Posterior cingulate gyrus (tissue), 11 donors: ENCODE measurements around the gene UBD.

Experiments used
- DNase-seq, 10 donors: peaks; one replicate each; pipeline versions ENCODE4 v3.0.0 to v3.0.0-alpha.2; 2020 to 2021; ENCODE audit warnings: mixed read lengths in 3 of 10
- intact Hi-C: fragments of 100-400 bp; cut with DNase I; formaldehyde crosslinking; loops from one replicate; pipeline ENCODE4 v1.15.1; 2023

Gene UBD

GRCh38 chr6:29563435-29563965 is 4.0 kb upstream of the UBD start:
- DNase-seq, result no peak
- intact Hi-C loops, result no loop called here

- intact Hi-C loops, result no loop called here
- no peak for DNase-seq
Observed at GRCh38 chr6:29561606-29562181, 2.2 kb upstream of the UBD start.

- intact Hi-C loops, result no loop called here
- no peak for DNase-seq
Observed at GRCh38 chr6:29561091-29561490, 1.6 kb upstream of the UBD start.

GRCh38 chr6:29558439-29559079 is 973 bp downstream of the UBD start:
- intact Hi-C loops, result no loop called here
- DNase-seq, result no peak

- DNase-seq, result no peak
- intact Hi-C loops, result no loop called here
Observed at GRCh38 chr6:29557320-29557719, 2.2 kb downstream of the UBD start.

- no peak for DNase-seq
- intact Hi-C loops, result no loop called here
Observed at GRCh38 chr6:29554764-29555163, 4.8 kb downstream of the UBD start.

GRCh38 chr6:29553268-29554057 is 6.1 kb downstream of the UBD start:
- peak in 8 of 10 donors; percentile 24 to 91 (median 42) for DNase-seq
- intact Hi-C loops, result no loop called here

GRCh38 chr6:29552512-29553051 is 7.0 kb downstream of the UBD start:
- intact Hi-C loops, result no loop called here
- DNase-seq, result no peak

GRCh38 chr6:29547573-29547972 is 12.0 kb downstream of the UBD start:
- DNase-seq, result no peak
- intact Hi-C loops, result no loop called here

- intact Hi-C loops, result no loop called here
- no peak for DNase-seq
Observed at GRCh38 chr6:29537714-29538403, 21.7 kb downstream of the UBD start.

- intact Hi-C loops, result no loop called here
- DNase-seq, result peak in 2 of 10 donors; percentile 54 to 68
Observed at GRCh38 chr6:29532320-29532951, 27.1 kb downstream of the UBD start.

- intact Hi-C loops, result no loop called here
- peak in 1 of 10 donors; percentile 42 for DNase-seq
Observed at GRCh38 chr6:29531668-29532067, 27.9 kb downstream of the UBD start.

- intact Hi-C loops, result no loop called here
- DNase-seq, result peak in 2 of 10 donors; percentile 44 to 60
Observed at GRCh38 chr6:29530671-29531310, 28.7 kb downstream of the UBD start.

GRCh38 chr6:29529956-29530355 is 29.6 kb downstream of the UBD start:
- intact Hi-C loops, result no loop called here
- peak in 1 of 10 donors; percentile 48 for DNase-seq

- peak in 1 of 10 donors; percentile 62 for DNase-seq
- intact Hi-C loops, result no loop called here
Observed at GRCh38 chr6:29528988-29529560, 30.5 kb downstream of the UBD start.

GRCh38 chr6:29528300-29528931 is 31.1 kb downstream of the UBD start:
- intact Hi-C loops, result no loop called here
- no peak for DNase-seq

- peak in 1 of 10 donors; percentile 42 for DNase-seq
- intact Hi-C loops, result no loop called here
Observed at GRCh38 chr6:29527564-29527963, 32.0 kb downstream of the UBD start.

GRCh38 chr6:29527126-29527525 is 32.4 kb downstream of the UBD start:
- intact Hi-C loops, result no loop called here
- DNase-seq, result no peak

GRCh38 chr6:29525311-29525639 is 34.3 kb downstream of the UBD start:
- intact Hi-C loops, result no loop called here
- DNase-seq, result no peak
